Breast epithelium (tissue), 4 donors: ENCODE measurements around the gene RERE. TPM values are rescaled to one million over a fixed set of nuclear protein-coding genes. Genes with fewer than 3 reads are reported as not detected.

ENCODE experiments used
- DNase-seq, 2 donors: peaks; one replicate each; pipeline ENCODE4 v3.0.0-alpha.2; 2019; ENCODE audit warnings: low spot score in 2 of 2
- H3K27ac ChIP-seq, 2 donors: fragments of 200-600 bp; sonication (generic) in 1 of 2; one replicate each; pipeline ENCODE4 v1.5.1; 2016 to 2019; ENCODE audit warnings: mild to moderate bottlenecking in 1 of 2
- H3K27me3 ChIP-seq, 2 donors: fragments of 200-600 bp; sonication (generic) in 1 of 2; one replicate each; pipeline versions ENCODE4 v1.5.1 to v1.6.0; 2017 to 2019; ENCODE audit warnings: control low read depth in 1 of 2, mild to moderate bottlenecking in 1 of 2
- H3K36me3 ChIP-seq: fragments of 200-600 bp; one replicate; pipeline ENCODE4 v1.5.1; 2019
- H3K4me1 ChIP-seq, 2 donors: fragments of 200-600 bp; sonication (generic); one replicate each; pipeline ENCODE4 v1.5.1; 2016 to 2019; ENCODE audit warnings: control low read depth in 1 of 2
- H3K4me3 ChIP-seq, 3 donors: fragments of 200-600 bp; sonication (generic); 1 replicate in 2 of 3; 2 replicates in 1 of 3; pipeline ENCODE4 v1.5.1; 2016 to 2019; ENCODE audit warnings: mild to moderate bottlenecking in 3 of 3, moderate library complexity in 2 of 3
- H3K9me3 ChIP-seq, 2 donors: fragments of 200-600 bp; sonication (generic) in 1 of 2; one replicate each; pipeline ENCODE4 v1.5.1; 2016 to 2019; ENCODE audit warnings: control low read depth in 1 of 2
- CTCF ChIP-seq, 3 donors: fragments of 450-650 bp; IDR thresholded peaks; one replicate each; pipeline ENCODE4 v1.5.1; 2016 to 2017; ENCODE audit warnings: antibody characterized with exemption in 3 of 3, mild to moderate bottlenecking in 3 of 3, moderate library complexity in 3 of 3
- POLR2A ChIP-seq: fragments of 450-650 bp; IDR thresholded peaks from one replicate; pipeline ENCODE4 v1.6.1; 2016; ENCODE audit warnings: antibody characterized with exemption, mild to moderate bottlenecking, moderate library complexity
- POLR2AphosphoS5 ChIP-seq, 3 donors: sonication (generic); formaldehyde crosslinking; IDR thresholded peaks; one replicate each; pipeline ENCODE4 v1.6.1; 2017; ENCODE audit warnings: antibody characterized with exemption in 3 of 3
- intact Hi-C: fragments of 100-400 bp; cut with DNase I; formaldehyde crosslinking; loops from one replicate; pipeline ENCODE4 v1.15.1; 2023; ENCODE audit warnings: low total_unique reads
- total RNA-seq, 3 donors: library from RNA; depleted of rRNA; stranded (reverse); fragments of >200 nt; gene quantifications; one replicate each; pipeline ENCODE4 v1.1.0, GENCODE V29; 2016

RERE gene
- total RNA-seq, 3 donors from 2014 or later, result 65.8 to 166 (median 123) TPM

- intact Hi-C loops, result no loop called here
- H3K27me3 ChIP-seq, result no peaks in the 10 kb centered on the region
- H3K36me3 ChIP-seq, result no peaks in the 10 kb centered on the region
- no peak overlapping the region for H3K4me3 ChIP-seq
- H3K27ac ChIP-seq, result peak overlapping the region; percentile 10 to 46
- no peak for DNase-seq
- TF ChIP-seq CTCF (IDR thresholded peaks at IDR 0.05), result no peak
- no peak for TF ChIP-seq POLR2AphosphoS5 (IDR thresholded peaks at IDR 0.05)
- no peak for TF ChIP-seq POLR2A
- H3K9me3 ChIP-seq, result no peaks in the 10 kb centered on the region
- H3K4me1 ChIP-seq, result peaks cover 0 to 4% of the 10 kb centered on the region in 2 donors
These were observed 245.3 kb downstream of the RERE start for GRCh38 chr1:8572106-8572505.

- intact Hi-C loops, result no loop called here
- Histone ChIP-seq H3K9me3 (no peaks in the 10 kb centered on the region), H3K27ac (peak overlapping the region; percentile 10 to 46), H3K36me3 (no peaks in the 10 kb centered on the region), H3K4me1 (peaks cover 0 to 4% of the 10 kb centered on the region in 2 donors), H3K27me3 (no peaks in the 10 kb centered on the region), H3K4me3 (no peak overlapping the region)
- TF ChIP-seq CTCF (IDR thresholded peaks at IDR 0.05) (peak in 2 of 3 donors; percentile 20 to 44), POLR2AphosphoS5 (IDR thresholded peaks at IDR 0.05) (no peak), POLR2A (no peak)
- no peak for DNase-seq
These were observed 246.0 kb downstream of the RERE start for GRCh38 chr1:8571200-8571984.

GRCh38 chr1:8570465-8570864 lies 247.0 kb downstream of the RERE start:
- intact Hi-C loops, result no loop called here
- H3K9me3 ChIP-seq, result no peaks in the 10 kb centered on the region
- no peaks in the 10 kb centered on the region for H3K27me3 ChIP-seq
- TF ChIP-seq POLR2A (no peak), POLR2AphosphoS5 (IDR thresholded peaks at IDR 0.05) (no peak), CTCF (IDR thresholded peaks at IDR 0.05) (no peak)
- H3K4me3 ChIP-seq, result no peak overlapping the region
- no peak for DNase-seq
- no peak overlapping the region for H3K27ac ChIP-seq
- H3K36me3 ChIP-seq, result no peaks in the 10 kb centered on the region
- H3K4me1 ChIP-seq, result peaks cover 0 to 4% of the 10 kb centered on the region in 2 donors

DNA sequence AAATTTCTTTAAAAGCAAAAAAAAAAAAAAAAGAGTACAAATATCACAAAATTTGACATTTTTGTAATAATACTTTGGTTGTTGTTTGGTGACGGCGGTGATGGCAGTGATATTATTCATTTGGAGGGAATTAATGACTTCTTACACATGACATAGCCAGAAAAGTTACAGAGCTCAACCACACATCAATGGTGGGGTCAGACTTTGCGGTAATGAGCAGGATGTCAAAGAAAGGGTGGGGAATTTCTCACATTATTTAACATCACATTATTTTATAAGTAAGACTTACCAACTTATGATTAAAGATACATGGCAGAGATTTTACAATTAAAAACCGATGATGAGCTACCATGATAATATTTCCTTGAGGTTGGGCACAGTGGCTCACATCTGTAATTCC lies 248.2 kb downstream of the RERE start:
- no peak for DNase-seq
- TF ChIP-seq POLR2AphosphoS5 (IDR thresholded peaks at IDR 0.05) (no peak), POLR2A (no peak), CTCF (IDR thresholded peaks at IDR 0.05) (no peak)
- Histone ChIP-seq H3K27ac (no peak overlapping the region), H3K4me1 (peaks cover 0 to 4% of the 10 kb centered on the region in 2 donors), H3K9me3 (no peaks in the 10 kb centered on the region), H3K4me3 (no peak overlapping the region), H3K27me3 (no peaks in the 10 kb centered on the region), H3K36me3 (no peaks in the 10 kb centered on the region)
- intact Hi-C loops, result no loop called here

DNA sequence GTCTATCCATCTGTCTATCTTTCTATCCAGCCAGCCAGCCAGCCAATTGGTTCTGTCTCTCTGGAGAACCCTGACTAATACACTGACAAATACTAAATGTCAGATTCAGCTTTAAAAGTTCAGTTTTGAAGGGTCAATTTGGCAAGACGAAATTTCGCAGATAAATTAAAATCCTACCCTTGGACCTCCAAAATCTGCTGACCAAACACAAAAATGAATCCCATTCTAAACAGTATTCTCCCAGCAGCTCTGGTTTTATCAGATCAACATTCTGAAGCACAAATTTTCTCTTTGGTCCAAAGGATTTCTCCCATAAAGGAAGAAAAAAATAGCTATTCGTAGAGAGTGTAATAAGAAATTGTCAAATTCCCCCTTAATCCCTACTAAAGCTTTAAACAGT lies 248.6 kb downstream of the RERE start:
- TF ChIP-seq POLR2AphosphoS5 (IDR thresholded peaks at IDR 0.05), result no peak
- no peak for TF ChIP-seq CTCF (IDR thresholded peaks at IDR 0.05)
- Histone ChIP-seq H3K36me3 (no peaks in the 10 kb centered on the region), H3K4me1 (peaks cover 0 to 4% of the 10 kb centered on the region in 2 donors), H3K4me3 (no peak overlapping the region), H3K27ac (no peak overlapping the region), H3K27me3 (no peaks in the 10 kb centered on the region), H3K9me3 (no peaks in the 10 kb centered on the region)
- intact Hi-C loops, result no loop called here
- DNase-seq, result no peak
